Choroid plexus epithelial cell (primary cell): ENCODE measurements around the gene TRAK1.

Source experiments
- DNase-seq: peaks from one replicate; pipeline ENCODE4 v3.0.0-alpha.2; 2010; ENCODE audit warnings: low read depth
- H3K4me3 ChIP-seq: 2 replicates; pipeline ENCODE4 v1.5.1; 2011; ENCODE audit warnings: low read depth, mild to moderate bottlenecking, control low read depth, low read length, moderate library complexity
- TF ChIP-seq, protein P1 (sequence below): conservative IDR thresholded peaks from 2 replicates; pipeline ENCODE4 v1.5.1; 2011; ENCODE audit warnings: low read depth, mild to moderate bottlenecking, control low read depth, inconsistent platforms, low read length, moderate library complexity

Gene TRAK1

DNA sequence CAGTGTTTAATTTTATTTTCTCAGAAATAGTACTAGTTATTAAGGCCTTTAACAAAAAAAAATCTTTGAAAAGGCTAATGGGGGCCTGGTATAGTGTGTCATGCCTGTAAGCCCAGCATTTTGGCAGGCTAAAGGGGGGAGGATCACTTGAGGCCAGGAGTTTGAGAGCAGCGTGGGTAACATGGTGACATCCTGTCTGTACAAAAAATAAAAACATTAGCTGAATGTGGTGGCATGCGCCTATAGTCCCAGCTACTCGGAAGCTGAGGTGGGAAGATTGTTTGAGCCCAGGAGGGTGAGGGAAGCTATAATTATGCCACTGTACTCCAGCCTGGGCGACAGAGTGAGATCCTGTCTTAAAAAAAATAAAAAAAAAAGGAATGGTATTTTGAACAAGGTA is 61.9 kb downstream of the TRAK1 start:
- no peak for DNase-seq
- TF ChIP-seq, protein P1, sequence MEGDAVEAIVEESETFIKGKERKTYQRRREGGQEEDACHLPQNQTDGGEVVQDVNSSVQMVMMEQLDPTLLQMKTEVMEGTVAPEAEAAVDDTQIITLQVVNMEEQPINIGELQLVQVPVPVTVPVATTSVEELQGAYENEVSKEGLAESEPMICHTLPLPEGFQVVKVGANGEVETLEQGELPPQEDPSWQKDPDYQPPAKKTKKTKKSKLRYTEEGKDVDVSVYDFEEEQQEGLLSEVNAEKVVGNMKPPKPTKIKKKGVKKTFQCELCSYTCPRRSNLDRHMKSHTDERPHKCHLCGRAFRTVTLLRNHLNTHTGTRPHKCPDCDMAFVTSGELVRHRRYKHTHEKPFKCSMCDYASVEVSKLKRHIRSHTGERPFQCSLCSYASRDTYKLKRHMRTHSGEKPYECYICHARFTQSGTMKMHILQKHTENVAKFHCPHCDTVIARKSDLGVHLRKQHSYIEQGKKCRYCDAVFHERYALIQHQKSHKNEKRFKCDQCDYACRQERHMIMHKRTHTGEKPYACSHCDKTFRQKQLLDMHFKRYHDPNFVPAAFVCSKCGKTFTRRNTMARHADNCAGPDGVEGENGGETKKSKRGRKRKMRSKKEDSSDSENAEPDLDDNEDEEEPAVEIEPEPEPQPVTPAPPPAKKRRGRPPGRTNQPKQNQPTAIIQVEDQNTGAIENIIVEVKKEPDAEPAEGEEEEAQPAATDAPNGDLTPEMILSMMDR, result no peak
- H3K4me3 ChIP-seq, result no peak overlapping the region

DNA sequence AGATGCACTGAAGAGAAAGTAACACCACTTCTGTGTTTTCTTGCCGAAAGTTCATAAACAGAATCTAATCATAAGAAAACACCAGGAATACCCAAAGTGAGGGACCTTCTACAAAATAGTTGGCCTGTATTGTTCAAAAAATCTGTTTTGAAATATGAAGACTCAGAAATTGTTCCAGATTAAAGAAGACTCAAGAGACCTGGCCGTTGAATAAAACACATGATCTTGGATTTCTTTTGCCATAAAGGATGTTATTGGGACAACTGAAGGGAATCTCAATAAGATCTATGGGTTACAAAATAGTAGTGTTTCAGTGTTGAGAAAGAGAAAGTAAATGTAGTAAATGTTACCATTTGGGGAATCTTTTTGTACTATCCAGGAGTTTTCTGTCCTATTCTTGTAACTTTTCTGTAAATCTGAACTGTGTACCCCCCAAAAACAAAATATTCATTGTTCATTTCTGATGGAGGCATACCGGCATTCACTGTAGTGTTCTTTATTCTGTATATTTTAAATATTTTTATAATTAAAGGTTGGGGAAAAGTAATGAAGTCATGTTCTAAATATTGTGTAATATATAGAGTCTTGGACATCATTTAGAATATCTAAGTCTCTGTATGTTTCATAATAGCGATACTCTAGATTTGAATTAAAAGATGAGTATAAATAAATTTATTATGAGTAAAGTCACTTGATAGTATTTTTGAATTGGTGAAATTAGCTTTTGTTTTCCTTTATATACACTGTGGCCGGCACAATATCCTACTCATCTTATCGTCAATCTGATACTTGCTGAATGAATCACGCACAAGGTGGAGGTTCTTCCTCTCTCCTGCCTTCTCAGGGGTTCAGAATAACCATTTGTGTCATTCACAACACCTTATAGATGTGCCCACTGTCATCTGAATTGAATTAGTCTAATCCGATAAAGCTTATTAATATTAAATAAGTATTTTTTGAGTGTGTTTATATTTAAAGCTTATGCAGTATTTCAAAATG is 66.7 kb downstream of the TRAK1 start:
- peak; percentile 11 for DNase-seq
- TF ChIP-seq, protein P1, result no peak
- H3K4me3 ChIP-seq, result no peak overlapping the region

DNA sequence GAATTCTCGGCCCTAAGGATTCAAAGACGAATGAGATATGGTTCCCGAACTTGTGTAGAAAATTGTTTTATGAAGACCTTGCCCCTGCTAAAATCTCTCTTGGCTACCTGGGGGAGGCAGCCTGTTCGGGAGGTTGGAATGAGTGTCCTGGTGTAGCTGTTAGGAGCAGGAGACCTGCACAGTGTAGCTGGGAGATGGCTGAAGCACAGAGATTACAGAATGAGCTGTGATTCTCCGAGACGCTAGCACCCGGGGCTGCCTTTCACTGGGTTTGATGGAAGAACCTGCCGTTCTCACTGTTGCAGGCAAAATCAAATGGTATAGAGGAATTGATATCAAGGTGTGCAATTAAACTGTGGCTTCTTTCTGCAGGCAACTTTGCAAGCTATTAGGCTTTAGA is 68.0 kb downstream of the TRAK1 start:
- DNase-seq, result no peak
- H3K4me3 ChIP-seq, result no peak overlapping the region
- TF ChIP-seq, protein P1, result no peak

DNA sequence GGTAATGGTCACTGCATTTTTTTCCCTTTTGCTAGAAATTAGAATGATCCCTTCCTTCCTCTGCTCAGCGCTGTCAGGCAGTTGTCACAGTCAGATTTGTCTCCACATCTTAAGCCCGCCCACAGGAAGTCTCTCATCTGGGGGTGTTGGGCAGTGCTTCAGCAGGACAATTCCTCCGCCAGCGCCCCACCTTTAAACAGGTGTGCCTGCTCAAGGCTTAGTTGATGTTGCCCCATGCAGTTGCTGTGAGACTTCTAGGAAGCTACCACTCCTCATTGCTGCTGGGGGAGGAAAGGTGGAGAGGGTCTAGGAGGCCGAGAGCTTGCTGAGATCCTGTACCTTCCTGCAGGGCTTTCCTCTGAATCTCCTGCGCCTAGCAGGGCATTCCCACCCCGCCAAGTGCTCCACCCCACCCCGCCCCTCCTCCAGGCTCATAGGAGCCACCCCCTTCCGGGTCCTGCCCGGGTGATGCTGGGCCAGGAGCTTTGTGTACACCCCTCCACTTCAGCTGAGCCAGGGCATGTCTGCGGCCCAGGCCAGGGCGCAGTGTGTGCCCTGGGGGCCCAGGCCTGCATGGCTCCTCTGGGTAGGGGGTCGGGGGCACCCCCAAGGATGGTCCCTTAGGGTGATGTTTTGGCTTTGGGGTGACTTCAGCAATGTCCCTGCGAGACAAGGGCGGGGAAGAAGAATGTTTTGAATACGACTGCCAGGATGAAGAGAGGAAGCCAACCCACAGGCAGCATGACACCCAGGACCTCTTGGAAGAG is 68.7 kb downstream of the TRAK1 start:
- peak; percentile 30 for DNase-seq
- H3K4me3 ChIP-seq, result peak overlapping the region; percentile 21
- TF ChIP-seq, protein P1, result no peak

DNA sequence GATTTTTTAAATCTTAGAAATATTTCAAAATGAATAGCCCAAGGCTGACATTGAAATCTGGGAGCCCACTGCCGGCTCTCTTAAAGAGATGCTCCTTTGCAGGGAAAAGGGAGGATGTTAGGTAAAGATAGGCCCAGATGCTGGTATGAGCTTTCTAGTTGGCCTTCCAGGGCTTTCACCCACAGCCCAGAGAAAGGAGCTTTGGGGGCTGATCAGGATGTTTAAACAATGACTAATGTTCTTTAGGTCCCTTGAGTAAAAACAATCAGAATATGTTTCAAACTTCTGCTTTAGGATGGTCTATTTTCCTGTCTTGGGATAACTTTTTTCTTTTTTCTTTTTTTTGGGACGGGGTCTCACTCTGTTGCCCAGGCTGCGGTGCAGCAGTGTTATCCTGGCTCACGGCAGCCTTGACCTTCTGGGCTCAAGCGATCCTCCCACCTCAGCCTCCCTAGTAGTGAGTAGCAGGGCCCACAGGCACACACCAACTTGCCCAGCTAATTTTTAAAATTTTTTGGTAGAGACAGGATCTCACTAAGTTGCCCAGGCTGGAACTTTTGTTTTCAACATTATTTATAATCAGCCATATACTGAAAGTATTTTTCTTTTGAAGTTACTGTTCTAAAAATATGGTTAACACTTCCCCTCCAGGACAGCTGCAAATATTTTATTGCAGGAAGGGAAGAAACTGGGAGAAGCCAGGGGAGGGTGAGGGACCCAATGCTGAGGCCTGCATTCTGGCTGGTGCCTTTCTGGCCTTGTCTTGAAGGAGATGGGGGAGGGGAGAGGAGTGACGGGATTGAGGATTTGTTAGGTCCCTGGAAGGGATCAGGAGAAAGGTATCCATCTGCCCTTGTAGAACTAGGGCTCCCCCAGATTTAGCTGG is 70.1 kb downstream of the TRAK1 start:
- TF ChIP-seq, protein P1, result no peak
- peak; percentile 62 for DNase-seq
- H3K4me3 ChIP-seq, result no peak overlapping the region

DNA sequence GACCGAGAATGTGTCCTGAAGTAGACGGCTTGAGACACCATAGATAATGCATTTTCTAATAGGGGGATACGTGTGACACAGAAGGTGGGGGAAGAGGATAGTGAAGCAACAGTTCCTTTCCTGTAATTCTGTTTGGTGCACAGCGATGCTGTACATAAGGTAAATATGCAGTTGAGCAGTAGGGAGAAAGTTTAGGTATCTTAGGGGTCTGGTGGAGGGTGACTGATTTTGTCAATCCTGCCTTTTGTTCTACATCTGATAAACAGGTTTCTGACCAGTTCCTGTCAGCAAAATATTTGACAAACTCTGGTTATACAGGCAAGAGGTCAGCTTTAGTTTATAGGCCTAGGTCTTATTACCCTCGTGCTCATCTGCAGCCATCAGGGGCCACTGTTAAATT is 71.3 kb downstream of the TRAK1 start:
- DNase-seq, result no peak
- H3K4me3 ChIP-seq, result no peak overlapping the region
- TF ChIP-seq, protein P1, result no peak
